Inflammatory macrophage treated with lipopolysaccharide for 4 hours (primary cell): Measurements from ENCODE around the gene SYT10.
"Not testable (repeated sequence)": the region's sequence is repeated elsewhere in the genome, so short reads cannot be mapped to it uniquely, and the experiment has no call there.

ENCODE experiments used
- DNase-seq: peaks from one replicate; pipeline ENCODE4 v3.0.0-alpha.2; 2020

Gene SYT10

GRCh38 chr12:33349791-33350190 lies 89.8 kb downstream of the SYT10 start:
- DNase-seq = no peak

GRCh38 chr12:33331961-33332398 lies 107.6 kb downstream of the SYT10 start:
- not testable (repeated sequence) for DNase-seq

- no peak for DNase-seq
Observed at GRCh38 chr12:33330940-33331339, 108.7 kb downstream of the SYT10 start.
